B cell (primary cell): Measurements from ENCODE around the gene UBE3C.
"Not testable (repeated sequence)": the region's sequence is repeated elsewhere in the genome, so short reads cannot be mapped to it uniquely, and the experiment has no call there.

Experiments used
- EZH2 ChIP-seq: IDR thresholded peaks from 2 replicates; pipeline ENCODE4 v1.6.1; 2012; ENCODE audit warnings: borderline replicate concordance, low read depth, mild to moderate bottlenecking, moderate library complexity, low read length; ENCODE audit not compliant: insufficient read depth, poor library complexity, severe bottlenecking
- TF ChIP-seq, protein P1 (sequence below): fragments of 200-600 bp; IDR thresholded peaks from one replicate; pipeline ENCODE4 v1.8.0; 2022; ENCODE audit warnings: antibody characterized with exemption, mild to moderate bottlenecking

DNA sequence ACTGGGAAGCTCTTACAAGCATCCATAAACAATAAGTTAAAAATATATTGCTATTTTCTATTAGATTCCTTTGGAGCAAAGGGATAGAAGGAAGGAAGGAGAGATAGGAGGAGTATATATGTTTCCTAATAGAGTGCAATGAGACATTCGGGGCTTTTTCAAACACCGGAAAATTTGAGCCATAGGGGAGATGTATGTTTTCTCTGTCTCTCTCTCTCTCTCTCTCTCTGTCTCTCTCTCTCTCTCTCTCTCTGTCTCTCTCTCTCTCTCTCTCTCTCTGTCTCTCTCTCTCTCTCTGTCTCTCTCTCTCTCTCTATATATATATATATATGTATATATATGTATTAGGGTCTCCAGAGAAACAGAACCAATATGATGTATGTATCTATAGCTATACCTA, 7.9 kb upstream of the UBE3C start:
- TF ChIP-seq, protein P1, sequence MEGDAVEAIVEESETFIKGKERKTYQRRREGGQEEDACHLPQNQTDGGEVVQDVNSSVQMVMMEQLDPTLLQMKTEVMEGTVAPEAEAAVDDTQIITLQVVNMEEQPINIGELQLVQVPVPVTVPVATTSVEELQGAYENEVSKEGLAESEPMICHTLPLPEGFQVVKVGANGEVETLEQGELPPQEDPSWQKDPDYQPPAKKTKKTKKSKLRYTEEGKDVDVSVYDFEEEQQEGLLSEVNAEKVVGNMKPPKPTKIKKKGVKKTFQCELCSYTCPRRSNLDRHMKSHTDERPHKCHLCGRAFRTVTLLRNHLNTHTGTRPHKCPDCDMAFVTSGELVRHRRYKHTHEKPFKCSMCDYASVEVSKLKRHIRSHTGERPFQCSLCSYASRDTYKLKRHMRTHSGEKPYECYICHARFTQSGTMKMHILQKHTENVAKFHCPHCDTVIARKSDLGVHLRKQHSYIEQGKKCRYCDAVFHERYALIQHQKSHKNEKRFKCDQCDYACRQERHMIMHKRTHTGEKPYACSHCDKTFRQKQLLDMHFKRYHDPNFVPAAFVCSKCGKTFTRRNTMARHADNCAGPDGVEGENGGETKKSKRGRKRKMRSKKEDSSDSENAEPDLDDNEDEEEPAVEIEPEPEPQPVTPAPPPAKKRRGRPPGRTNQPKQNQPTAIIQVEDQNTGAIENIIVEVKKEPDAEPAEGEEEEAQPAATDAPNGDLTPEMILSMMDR, result not testable (repeated sequence)
- TF ChIP-seq EZH2, result not testable (repeated sequence)
